SK-N-SH (cell line): ENCODE data around the gene MKRN1. TPM values are rescaled to one million over a fixed set of nuclear protein-coding genes. Genes with fewer than 3 reads are reported as not detected.

Experiments
- CTCF ChIA-PET: fragments of 300-600, 350-600 bp; formaldehyde crosslinking; extraction: SDS; loops from one replicate; lab custom pipeline; 2021; lab: Yijun Ruan, JAX
- POLR2A ChIA-PET: fragments of 350-600 bp; sonication (Branson Sonifier 250); formaldehyde crosslinking; extraction: SDS; loops from one replicate; lab custom pipeline; 2020; ENCODE audit warnings: antibody characterized with exemption, inconsistent platforms; lab: Yijun Ruan, JAX
- DNase-seq: peaks from one replicate; pipeline ENCODE4 v3.0.0; 2012
- H2AFZ ChIP-seq: fragments of 200-600 bp; sonication (generic); 2 replicates; pipeline ENCODE4 v1.8.1; 2016; ENCODE audit warnings: antibody characterized with exemption, mild to moderate bottlenecking, low read depth
- H3F3A ChIP-seq: fragments of 200-600 bp; sonication (generic); replicated peaks from 2 replicates; pipeline ENCODE3; 2016; ENCODE audit warnings: antibody characterized with exemption, mild to moderate bottlenecking; ENCODE audit not compliant: insufficient read depth
- H3K27ac ChIP-seq, 2 experiments: fragments of 200-500 bp in 1 of 2; fragments of 200-600 bp in 1 of 2; sonication (Bioruptor generic) in 1 of 2; sonication (generic), shearing (Covaris generic) in 1 of 2; 2 replicates each; pipeline versions ENCODE4 v1.5.1 to v1.6.1; 2014 to 2016; ENCODE audit warnings: low read depth in 2 of 2, inconsistent platforms in 1 of 2, low read length in 1 of 2, mild to moderate bottlenecking in 1 of 2, mixed read lengths in 1 of 2
- H3K27me3 ChIP-seq: fragments of 200-600 bp; sonication (generic), shearing (Covaris generic); 2 replicates; pipeline ENCODE4 v1.6.1; 2016; ENCODE audit warnings: mixed run types; ENCODE audit not compliant: insufficient read depth
- H3K36me3 ChIP-seq, 2 experiments: fragments of 200-500 bp in 1 of 2; fragments of 200-600 bp in 1 of 2; sonication (Bioruptor generic) in 1 of 2; sonication (generic) in 1 of 2; replicated peaks in 1 of 2; 2 replicates each; pipeline versions ENCODE3 to v1.5.1; 2014 to 2016; ENCODE audit warnings: low read length in 1 of 2, mild to moderate bottlenecking in 1 of 2; ENCODE audit not compliant: insufficient read depth in 2 of 2, control insufficient read depth in 1 of 2
- H3K4me1 ChIP-seq, 2 experiments: fragments of 200-500 bp in 1 of 2; fragments of 200-600 bp in 1 of 2; sonication (Bioruptor generic) in 1 of 2; sonication (generic), shearing (Covaris generic) in 1 of 2; 2 replicates each; pipeline versions ENCODE4 v1.5.1 to v1.6.1; 2014 to 2016; ENCODE audit warnings: low read depth in 1 of 2, low read length in 1 of 2, mixed run types in 1 of 2; ENCODE audit not compliant: insufficient read depth in 2 of 2, control insufficient read depth in 1 of 2
- H3K4me2 ChIP-seq: fragments of 200-600 bp; sonication (generic), shearing (Covaris generic); 2 replicates; pipeline ENCODE4 v1.6.1; 2017; ENCODE audit warnings: mixed run types
- H3K4me3 ChIP-seq, 2 experiments: fragments of 200-500 bp in 1 of 2; fragments of 200-600 bp in 1 of 2; sonication (Bioruptor generic) in 1 of 2; sonication (generic), shearing (Covaris generic) in 1 of 2; 2 replicates each; pipeline versions ENCODE4 v1.5.1 to v1.8.1; 2014 to 2016; ENCODE audit warnings: low read depth in 2 of 2, inconsistent platforms in 1 of 2, low read length in 1 of 2, mild to moderate bottlenecking in 1 of 2, mixed read lengths in 1 of 2, moderate library complexity in 1 of 2
- H3K79me2 ChIP-seq: fragments of 200-600 bp; sonication (generic); 2 replicates; pipeline ENCODE4 v1.8.1; 2017; ENCODE audit warnings: mild to moderate bottlenecking; ENCODE audit not compliant: insufficient read depth
- H3K9ac ChIP-seq: fragments of 200-600 bp; sonication (generic); 2 replicates; pipeline ENCODE4 v1.6.1; 2017; ENCODE audit warnings: mixed run types
- H3K9me2 ChIP-seq: fragments of 200-600 bp; sonication (generic); 2 replicates; pipeline ENCODE4 v1.6.1; 2017; ENCODE audit warnings: mixed run types
- H3K9me3 ChIP-seq: fragments of 200-600 bp; sonication (generic); 2 replicates; pipeline ENCODE4 v1.6.1; 2017; ENCODE audit warnings: mixed run types, mild to moderate bottlenecking, moderate library complexity
- H4K20me1 ChIP-seq: fragments of 200-600 bp; sonication (generic); 2 replicates; pipeline ENCODE4 v1.6.1; 2017; ENCODE audit warnings: mild to moderate bottlenecking, mixed run types; ENCODE audit not compliant: insufficient read depth
- CHD2 ChIP-seq: fragments of 150-350 bp; IDR thresholded peaks from 2 replicates; pipeline ENCODE4 v1.6.1; 2018; ENCODE audit warnings: low read length; ENCODE audit not compliant: partially characterized antibody
- CTCF ChIP-seq: fragments of 200-600 bp; sonication (generic); IDR thresholded peaks from 2 replicates; pipeline ENCODE4 v1.6.1; 2017; ENCODE audit warnings: antibody characterized with exemption, mild to moderate bottlenecking, moderate library complexity
- EP300 ChIP-seq, 2 experiments: IDR thresholded peaks; 2 replicates each; pipeline versions ENCODE4 v1.4.0 to v1.6.1; 2012; ENCODE audit warnings: borderline replicate concordance in 1 of 2, low read depth in 1 of 2, low read length in 1 of 2
- EZH2phosphoT487 ChIP-seq: fragments of 200-600 bp; sonication (generic); IDR thresholded peaks from 2 replicates; pipeline ENCODE4 v1.6.1; 2017; ENCODE audit warnings: low read depth, mixed run types, mild to moderate bottlenecking, antibody characterized with exemption, moderate library complexity, borderline replicate concordance
- GATA2 ChIP-seq: sonication (generic); formaldehyde crosslinking; IDR thresholded peaks from 2 replicates; pipeline ENCODE4 v1.5.0; 2020; ENCODE audit warnings: mild to moderate bottlenecking, missing genetic modification reagents
- MAX ChIP-seq: IDR thresholded peaks from 2 replicates; pipeline ENCODE4 v1.4.0; 2012; ENCODE audit warnings: low read depth
- NFIC ChIP-seq: IDR thresholded peaks from 2 replicates; pipeline ENCODE4 v1.4.0; 2012; ENCODE audit warnings: borderline replicate concordance
- NRF1 ChIP-seq: IDR thresholded peaks from 2 replicates; pipeline ENCODE4 v1.6.1; 2012; ENCODE audit warnings: low read depth, mild to moderate bottlenecking, low read length
- POLR2AphosphoS5 ChIP-seq: IDR thresholded peaks from 2 replicates; pipeline ENCODE4 v1.6.1; 2012; ENCODE audit warnings: low read depth, low read length
- REST ChIP-seq: IDR thresholded peaks from 2 replicates; pipeline ENCODE4 v1.6.1; 2012; ENCODE audit warnings: mild to moderate bottlenecking, low read depth, low read length, moderate library complexity
- RFX5 ChIP-seq: IDR thresholded peaks from 2 replicates; pipeline ENCODE4 v1.6.1; 2012; ENCODE audit warnings: mild to moderate bottlenecking, improper control_type of control experiment, low read length
- SMC3 ChIP-seq: IDR thresholded peaks from 2 replicates; pipeline ENCODE4 v1.6.1; 2012; ENCODE audit warnings: low read depth, low read length, improper control_type of control experiment
- TAF1 ChIP-seq: IDR thresholded peaks from 2 replicates; pipeline ENCODE4 v1.6.1; 2012; ENCODE audit warnings: low read depth, mild to moderate bottlenecking, low read length, moderate library complexity, borderline replicate concordance
- TCF12 ChIP-seq: IDR thresholded peaks from 2 replicates; pipeline ENCODE4 v1.4.0; 2012
- TEAD4 ChIP-seq: IDR thresholded peaks from 2 replicates; pipeline ENCODE4 v1.4.0; 2012; ENCODE audit warnings: mild to moderate bottlenecking, borderline replicate concordance; ENCODE audit not compliant: insufficient read depth
- USF1 ChIP-seq: IDR thresholded peaks from 2 replicates; pipeline ENCODE4 v1.4.0; 2012; ENCODE audit warnings: low read depth, borderline replicate concordance
- WGBS: methylation state at CpG from one replicate; pipeline ENCODE4 v1.1.6; 2017; ENCODE audit warnings: low lambda C conversion rate; 5-methylcytosine and 5-hydroxymethylcytosine counted together
- polyA plus RNA-seq, 3 experiments: library from polyadenylated mRNA; depleted of rRNA; stranded (reverse); fragments of >200 nt; gene quantifications; 2 replicates each; pipeline ENCODE4 v1.2.3, GENCODE V29; 2012

MKRN1 gene
- polyA plus RNA-seq, 1 of the 3 experiments (the other 2 are of a cell fraction), result 53.5 TPM

DNA sequence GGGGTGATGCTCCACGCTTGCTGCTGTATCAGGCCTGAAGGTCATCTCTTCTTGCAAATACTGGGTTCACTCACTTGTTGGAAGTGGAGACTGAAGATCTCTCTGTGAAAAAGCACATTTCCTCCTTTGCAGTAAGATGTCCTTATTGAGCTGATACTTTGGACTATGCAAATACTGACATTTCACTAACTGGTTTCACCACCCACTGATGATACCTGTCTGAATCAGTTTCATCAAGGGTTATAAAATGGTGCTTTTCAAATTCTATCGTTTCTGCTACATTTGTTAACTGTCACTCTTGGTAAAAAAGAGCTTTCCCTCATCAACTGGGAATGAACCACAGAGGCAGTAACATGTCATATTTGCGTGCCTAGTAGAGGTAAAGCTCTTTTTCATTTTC, 39.9 kb downstream of the MKRN1 start:
- 65% methylated on average over 3 of the region's 3 CpGs for WGBS
- no peak overlapping the region for H3K27ac ChIP-seq
- ChIA-PET POLR2A (no interaction called here), CTCF (interaction anchor here (1.4 to 1.6 kb wide), 2 partner anchors 13 to 14 kb away, joined by 3 to 4 read pairs; no protein-coding TSS in a partner anchor)
- no peaks in the 10 kb centered on the region for H3K4me1 ChIP-seq
- H3K9me3 ChIP-seq, result no peaks in the 10 kb centered on the region
- no peaks in the 10 kb centered on the region for H3K79me2 ChIP-seq
- TF ChIP-seq NRF1, result no peak
- TF ChIP-seq TAF1, result no peak
- TF ChIP-seq TEAD4, result no peak
- no peak for TF ChIP-seq SMC3
- TF ChIP-seq CHD2, result no peak
- no peak for TF ChIP-seq EP300 (IDR thresholded peaks at IDR 0.05; ENCODE audit: borderline replicate concordance in 1 of 2, low read depth in 1 of 2, low read length in 1 of 2)
- no peak for TF ChIP-seq EZH2phosphoT487
- TF ChIP-seq RFX5, result no peak
- no peak for TF ChIP-seq USF1
- TF ChIP-seq REST, result no peak
- TF ChIP-seq NFIC, result no peak
- TF ChIP-seq MAX, result no peak
- no peak for TF ChIP-seq TCF12
- no peak for TF ChIP-seq CTCF
- TF ChIP-seq GATA2 (CRISPR knock-in tag), result no peak
- TF ChIP-seq POLR2AphosphoS5, result no peak
- no peak overlapping the region for H3K9ac ChIP-seq
- H4K20me1 ChIP-seq, result no peaks in the 10 kb centered on the region
- H3K27me3 ChIP-seq, result no peaks in the 10 kb centered on the region
- peaks cover 4% of the 10 kb centered on the region for H3F3A ChIP-seq
- no peak overlapping the region for H3K4me2 ChIP-seq
- DNase-seq, result no peak
- no peaks in the 10 kb centered on the region for H3K9me2 ChIP-seq
- no peak overlapping the region for H3K4me3 ChIP-seq
- no peak overlapping the region for H2AFZ ChIP-seq
- H3K36me3 ChIP-seq, result no peaks in the 10 kb centered on the region
